Measurements from ENCODE around the gene GGT5.
"Not testable (repeated sequence)": the region's sequence is repeated elsewhere in the genome, so short reads cannot be mapped to it uniquely, and the experiment has no call there.

GGT5 gene

DNA sequence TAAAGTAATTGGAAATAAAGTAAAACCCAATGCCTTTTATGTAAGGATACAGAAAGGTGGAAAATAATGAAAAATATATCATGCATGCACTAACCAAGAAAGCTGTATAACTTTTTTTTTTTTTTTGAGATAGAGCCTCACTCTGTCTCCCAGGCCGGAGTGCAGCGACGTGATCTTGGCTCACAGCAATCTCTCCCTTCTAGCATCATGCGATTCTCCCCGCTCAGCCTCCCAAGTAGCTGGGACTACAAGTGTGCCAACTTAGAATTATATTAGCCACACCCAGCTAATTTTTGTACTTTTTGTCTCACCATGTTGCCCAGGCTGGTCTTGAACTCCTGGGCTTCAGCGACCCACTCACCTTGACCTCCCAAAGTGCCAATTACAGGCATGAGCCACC is 4.5 kb downstream of the GGT5 start:
- TF ChIP-seq, protein P1, sequence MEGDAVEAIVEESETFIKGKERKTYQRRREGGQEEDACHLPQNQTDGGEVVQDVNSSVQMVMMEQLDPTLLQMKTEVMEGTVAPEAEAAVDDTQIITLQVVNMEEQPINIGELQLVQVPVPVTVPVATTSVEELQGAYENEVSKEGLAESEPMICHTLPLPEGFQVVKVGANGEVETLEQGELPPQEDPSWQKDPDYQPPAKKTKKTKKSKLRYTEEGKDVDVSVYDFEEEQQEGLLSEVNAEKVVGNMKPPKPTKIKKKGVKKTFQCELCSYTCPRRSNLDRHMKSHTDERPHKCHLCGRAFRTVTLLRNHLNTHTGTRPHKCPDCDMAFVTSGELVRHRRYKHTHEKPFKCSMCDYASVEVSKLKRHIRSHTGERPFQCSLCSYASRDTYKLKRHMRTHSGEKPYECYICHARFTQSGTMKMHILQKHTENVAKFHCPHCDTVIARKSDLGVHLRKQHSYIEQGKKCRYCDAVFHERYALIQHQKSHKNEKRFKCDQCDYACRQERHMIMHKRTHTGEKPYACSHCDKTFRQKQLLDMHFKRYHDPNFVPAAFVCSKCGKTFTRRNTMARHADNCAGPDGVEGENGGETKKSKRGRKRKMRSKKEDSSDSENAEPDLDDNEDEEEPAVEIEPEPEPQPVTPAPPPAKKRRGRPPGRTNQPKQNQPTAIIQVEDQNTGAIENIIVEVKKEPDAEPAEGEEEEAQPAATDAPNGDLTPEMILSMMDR (IDR thresholded peaks at IDR 0.05; ENCODE audit: extremely low read depth, missing control alignments) = no peak
- no peak for DNase-seq (ENCODE audit: low spot score)

DNA sequence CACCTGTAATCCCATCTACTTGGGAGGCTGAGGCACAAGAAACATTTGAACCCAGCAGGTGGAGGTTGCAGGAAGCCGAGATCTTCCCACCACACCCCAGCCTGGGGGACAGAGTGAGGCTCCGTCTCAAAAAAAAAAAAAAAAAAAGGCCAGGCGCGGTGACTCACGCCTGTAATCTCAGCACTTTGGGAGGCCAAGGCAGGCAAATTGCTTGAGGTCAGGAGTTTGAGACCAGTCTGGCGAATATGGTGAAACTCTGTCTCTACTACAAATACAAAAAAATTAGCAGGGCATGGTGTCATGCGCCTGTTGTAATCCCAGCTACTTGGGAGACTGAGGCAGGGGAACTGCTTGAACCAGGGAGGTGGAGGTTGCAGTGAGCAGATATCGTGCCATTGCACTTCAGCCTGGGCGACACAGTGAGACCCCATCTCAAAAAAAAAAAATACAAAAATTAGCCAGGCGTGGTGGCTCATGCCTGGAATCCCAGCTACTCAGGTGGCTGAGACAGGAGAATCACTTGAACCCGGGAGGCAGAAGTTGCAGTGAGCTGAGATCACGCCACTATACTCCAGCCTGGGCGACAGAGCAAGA is 6.7 kb downstream of the GGT5 start:
- DNase-seq (ENCODE audit: low spot score) = not testable (repeated sequence)

DNA sequence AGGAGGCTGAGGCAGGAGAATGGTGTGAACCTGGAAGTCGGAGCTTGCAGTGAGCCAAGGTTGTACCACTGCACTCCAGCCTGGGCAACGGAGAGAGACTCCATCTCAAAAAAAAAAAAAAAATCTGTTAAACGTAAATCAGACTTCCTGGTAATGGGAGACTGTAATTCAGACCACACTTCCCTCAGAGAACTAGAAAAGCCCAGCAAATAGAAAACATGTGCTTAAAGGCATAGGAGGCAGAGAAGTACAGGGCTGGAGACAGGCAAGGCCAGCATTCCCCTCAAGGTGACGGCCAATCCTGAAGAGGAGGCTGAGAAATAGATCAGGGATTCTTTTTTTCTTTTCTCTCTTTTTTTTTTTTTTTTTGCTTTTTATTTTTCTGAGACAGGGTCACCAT is 8.2 kb downstream of the GGT5 start:
- no peak for DNase-seq (ENCODE audit: low spot score)
- TF ChIP-seq, protein P1 (IDR thresholded peaks at IDR 0.05; ENCODE audit: extremely low read depth, missing control alignments) = no peak

DNA sequence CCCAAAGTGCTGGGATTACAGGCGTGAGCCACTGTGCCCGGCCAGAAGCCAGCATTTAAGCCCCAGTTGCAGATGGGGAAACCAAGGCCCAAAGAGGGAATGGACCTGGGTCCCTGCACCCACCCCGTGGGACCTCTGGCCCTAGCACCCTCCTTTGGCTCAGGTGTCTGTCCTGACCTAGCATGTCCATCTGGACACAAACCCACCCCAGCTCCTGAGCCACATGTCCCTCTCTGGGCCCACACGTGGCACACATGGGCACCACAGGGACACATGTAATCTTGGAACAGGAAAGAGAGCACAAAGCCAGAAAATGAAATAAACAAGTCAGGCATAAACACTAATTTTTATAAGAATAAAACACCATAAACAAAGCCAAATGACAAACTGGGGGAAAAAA is 9.6 kb downstream of the GGT5 start:
- TF ChIP-seq, protein P1 (IDR thresholded peaks at IDR 0.05; ENCODE audit: extremely low read depth, missing control alignments) = no peak
- DNase-seq (ENCODE audit: low spot score) = no peak

DNA sequence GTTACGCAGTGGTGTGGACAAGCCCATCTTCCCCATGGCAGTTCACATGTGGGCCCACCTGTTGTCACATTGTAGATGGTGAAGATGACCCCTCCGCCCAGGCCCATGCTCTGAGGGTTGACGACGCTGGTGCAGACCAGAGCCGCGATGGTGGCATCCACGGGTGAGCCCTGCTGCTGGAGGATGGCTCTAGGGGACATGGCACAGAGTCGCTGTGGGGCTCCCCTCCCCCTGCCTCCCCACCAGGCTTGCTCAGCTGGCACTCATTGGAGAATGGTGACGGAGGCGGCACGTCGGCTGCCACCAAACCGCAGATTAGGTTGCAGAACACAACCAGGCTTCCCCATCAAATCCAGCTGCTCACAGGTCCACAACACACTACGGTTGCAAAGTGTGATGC is 11.1 kb downstream of the GGT5 start:
- no peak for DNase-seq (ENCODE audit: low spot score)
- TF ChIP-seq, protein P1 (IDR thresholded peaks at IDR 0.05; ENCODE audit: extremely low read depth, missing control alignments) = no peak

DNA sequence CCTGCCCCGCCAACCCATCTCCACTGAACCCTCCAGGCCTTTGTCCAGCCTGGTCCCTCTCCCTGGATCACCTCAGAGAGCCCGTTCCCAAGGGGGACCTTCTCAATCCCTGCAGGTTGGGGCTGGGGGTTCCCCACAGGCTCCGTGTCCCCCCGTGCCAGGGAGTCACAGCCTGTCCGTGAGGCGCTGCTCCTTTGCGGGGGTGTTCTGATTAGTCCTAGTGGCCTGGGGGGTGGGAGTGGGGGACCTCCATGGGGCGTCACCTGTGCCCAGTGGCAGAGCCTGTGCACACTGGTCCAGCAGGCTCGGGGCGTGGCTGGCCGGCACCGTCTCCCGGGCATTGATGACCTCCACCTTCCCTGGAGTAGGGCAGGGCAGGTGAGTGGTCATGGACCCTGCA is 11.6 kb downstream of the GGT5 start:
- DNase-seq (ENCODE audit: low spot score) = no peak
- TF ChIP-seq, protein P1 (IDR thresholded peaks at IDR 0.05; ENCODE audit: extremely low read depth, missing control alignments) = no peak

DNA sequence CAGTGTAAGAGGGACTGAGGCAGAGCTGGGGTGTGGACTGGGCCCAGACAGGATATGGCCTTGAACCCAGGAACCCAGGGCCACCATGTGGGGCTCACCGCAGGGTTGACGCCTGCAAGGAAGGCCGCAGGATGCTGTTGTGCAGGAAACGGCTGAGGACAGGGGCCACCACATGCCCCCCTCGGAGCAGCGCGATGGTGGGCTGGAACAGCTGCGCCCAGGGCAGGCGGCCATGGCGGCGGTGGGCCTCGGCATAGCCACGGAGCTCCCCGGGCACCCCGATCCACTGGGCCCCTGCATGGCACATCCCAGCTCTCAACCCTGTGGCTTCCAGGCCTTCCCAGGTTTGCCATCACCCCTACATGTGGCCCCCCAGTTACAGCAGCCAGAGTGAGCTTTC is 12.2 kb downstream of the GGT5 start:
- TF ChIP-seq, protein P1 (IDR thresholded peaks at IDR 0.05; ENCODE audit: extremely low read depth, missing control alignments) = no peak
- DNase-seq (ENCODE audit: low spot score) = no peak

DNA sequence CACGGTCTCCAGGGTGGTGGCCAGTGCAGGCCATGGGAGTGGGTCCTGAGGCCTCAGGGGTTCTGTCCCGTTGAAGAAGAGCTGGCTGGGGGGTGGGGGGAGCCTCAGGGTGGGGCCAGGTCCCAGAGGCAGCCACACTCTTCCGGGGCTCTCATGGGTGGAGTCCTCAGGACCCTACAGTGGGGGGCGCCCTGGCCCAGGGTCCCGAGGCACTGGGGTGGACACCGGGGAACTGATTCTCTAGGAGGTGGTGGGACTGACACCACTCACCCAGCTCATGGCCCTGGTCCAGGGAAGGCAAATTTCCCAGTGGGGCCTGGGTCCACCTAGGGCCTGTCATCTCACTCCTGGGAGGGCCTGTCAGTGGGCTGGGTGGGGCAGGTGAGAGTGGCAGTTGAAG is 12.8 kb downstream of the GGT5 start:
- TF ChIP-seq, protein P1 (IDR thresholded peaks at IDR 0.05; ENCODE audit: extremely low read depth, missing control alignments) = no peak

More for the DNA sequence above, 12.8 kb downstream of the GGT5 start:
- DNase-seq (ENCODE audit: low spot score) = no peak
